Neural progenitor cell (in vitro differentiated cells): ENCODE data around the gene SESN3.

Experiments used
- CTCF ChIP-seq: fragments of 200-600 bp; sonication (generic); IDR thresholded peaks from 2 replicates; pipeline ENCODE4 v1.5.1; 2017; ENCODE audit warnings: antibody characterized with exemption, mild to moderate bottlenecking
- EZH2 ChIP-seq: fragments of 200-600 bp; sonication (generic); IDR thresholded peaks from 2 replicates; pipeline ENCODE4 v1.6.1; 2017; ENCODE audit warnings: antibody characterized with exemption, mild to moderate bottlenecking, moderate library complexity

GRCh38 chr11:95242091-95242844, 11.3 kb upstream of the SESN3 start:
- no peak for TF ChIP-seq CTCF
- TF ChIP-seq EZH2 = no peak
